ENCODE measurements around the gene FAM236B.
"Not testable (repeated sequence)": the region's sequence is repeated elsewhere in the genome, so short reads cannot be mapped to it uniquely, and the experiment has no call there.

Gene FAM236B

DNA sequence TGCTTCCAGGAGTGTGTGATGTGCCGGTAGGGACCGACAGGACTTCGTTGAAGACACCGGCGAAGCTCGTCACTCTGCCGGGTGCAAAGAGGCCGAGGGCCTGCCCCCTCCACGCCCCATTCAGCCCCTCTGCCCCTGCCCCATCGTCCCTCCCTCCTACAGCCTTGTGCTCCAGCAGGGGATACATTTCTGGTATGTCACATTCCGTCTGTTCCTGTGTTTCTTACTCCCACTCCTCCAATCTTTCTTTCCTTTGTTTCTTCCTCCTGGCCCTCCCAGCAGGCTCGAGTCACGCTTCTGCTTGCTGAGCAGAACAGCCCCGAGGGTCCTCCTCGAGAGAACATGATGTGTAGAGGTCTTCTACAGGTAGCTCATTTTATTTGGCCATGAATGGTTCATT lies at the start of gene FAM236B:
Gene FAM236B, minus strand, starts transcription at position 101 of the 400 bp plus-strand sequence. Its CDS starts 100 bp downstream, at position 1.
- not testable (repeated sequence) for DNase-seq (ENCODE audit: low read depth, low spot score)

- not testable (repeated sequence) for DNase-seq (ENCODE audit: low read depth, low spot score)
These were observed 48.2 kb upstream of the FAM236B start for GRCh38 chrX:72830701-72831100.

DNA sequence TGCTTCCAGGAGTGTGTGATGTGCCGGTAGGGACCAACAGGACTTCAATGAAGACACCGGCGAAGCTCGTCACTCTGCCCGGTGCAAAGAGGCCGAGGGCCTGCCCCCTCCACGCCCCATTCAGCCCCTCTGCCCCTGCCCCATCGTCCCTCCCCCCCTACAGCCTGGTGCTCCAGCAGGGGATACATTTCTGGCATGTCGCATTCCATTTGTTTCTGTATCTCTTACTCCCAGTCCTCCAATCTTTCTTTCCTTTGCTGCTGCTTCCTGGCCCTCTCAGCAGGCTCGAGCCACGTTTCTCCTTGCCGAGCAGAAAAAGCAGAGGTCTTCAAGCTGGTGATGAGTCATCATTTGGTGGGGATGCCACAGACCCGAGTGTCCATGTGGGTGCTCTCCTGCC lies 25.6 kb upstream of the FAM236B start, which contains the start of gene FAM236D:
Gene FAM236D, minus strand, starts transcription at position 101 of the 400 bp plus-strand sequence. Its CDS starts 100 bp downstream, at position 1.
- not testable (repeated sequence) for DNase-seq (ENCODE audit: low read depth, low spot score)

- not testable (repeated sequence) for DNase-seq (ENCODE audit: low read depth, low spot score)
These were observed 7.9 kb upstream of the FAM236B start for GRCh38 chrX:72790390-72790789.

- not testable (repeated sequence) for DNase-seq (ENCODE audit: low read depth, low spot score)
These were observed 5.7 kb upstream of the FAM236B start for GRCh38 chrX:72788142-72788541.

GRCh38 chrX:72783964-72784363 lies 1.5 kb upstream of the FAM236B start:
- DNase-seq (ENCODE audit: low read depth, low spot score): not testable (repeated sequence)

GRCh38 chrX:72783365-72783936 lies 991 bp upstream of the FAM236B start:
- DNase-seq (ENCODE audit: low read depth, low spot score): not testable (repeated sequence)

DNA sequence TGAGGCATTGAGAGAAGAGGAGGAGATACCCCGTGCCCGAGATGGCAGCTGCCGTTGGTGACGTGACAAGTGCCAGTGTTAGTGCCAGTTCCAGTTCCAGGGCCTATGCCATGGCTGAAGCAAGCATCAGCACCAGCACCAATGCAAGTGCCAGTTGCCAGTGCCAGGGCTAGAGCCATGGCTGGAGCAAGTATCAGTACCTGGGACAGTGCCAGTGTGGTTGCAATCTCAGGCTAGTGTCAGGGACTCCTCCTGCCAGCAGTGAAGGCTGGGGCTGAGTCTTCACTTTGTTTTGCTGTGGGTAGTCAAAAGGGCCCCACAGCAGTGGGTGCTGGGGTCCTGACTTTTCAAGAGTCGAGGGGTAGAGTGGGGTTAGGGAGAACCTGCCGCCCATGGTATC lies 4.3 kb downstream of the FAM236B start:
- not testable (repeated sequence) for DNase-seq (ENCODE audit: low read depth, low spot score)

- DNase-seq (ENCODE audit: low read depth, low spot score): not testable (repeated sequence)
These were observed 5.0 kb downstream of the FAM236B start for GRCh38 chrX:72777467-72777790.

GRCh38 chrX:72776653-72777466 lies 5.6 kb downstream of the FAM236B start, which contains the start of gene DMRTC1B:
Gene DMRTC1B, plus strand, starts transcription at chrX:72776890. Its CDS starts 68,246 bp downstream, at chrX:72845136.
- DNase-seq (ENCODE audit: low read depth, low spot score): not testable (repeated sequence)

GRCh38 chrX:72760454-72760853 lies 22.0 kb downstream of the FAM236B start:
- not testable (repeated sequence) for DNase-seq (ENCODE audit: low read depth, low spot score)

- DNase-seq (ENCODE audit: low read depth, low spot score): not testable (repeated sequence)
These were observed 33.9 kb downstream of the FAM236B start for GRCh38 chrX:72748545-72748944.

- not testable (repeated sequence) for DNase-seq (ENCODE audit: low read depth, low spot score)
These were observed 36.9 kb downstream of the FAM236B start for GRCh38 chrX:72745546-72745945.

- DNase-seq (ENCODE audit: low read depth, low spot score): no peak
These were observed 46.9 kb downstream of the FAM236B start for GRCh38 chrX:72735561-72735960.

DNA sequence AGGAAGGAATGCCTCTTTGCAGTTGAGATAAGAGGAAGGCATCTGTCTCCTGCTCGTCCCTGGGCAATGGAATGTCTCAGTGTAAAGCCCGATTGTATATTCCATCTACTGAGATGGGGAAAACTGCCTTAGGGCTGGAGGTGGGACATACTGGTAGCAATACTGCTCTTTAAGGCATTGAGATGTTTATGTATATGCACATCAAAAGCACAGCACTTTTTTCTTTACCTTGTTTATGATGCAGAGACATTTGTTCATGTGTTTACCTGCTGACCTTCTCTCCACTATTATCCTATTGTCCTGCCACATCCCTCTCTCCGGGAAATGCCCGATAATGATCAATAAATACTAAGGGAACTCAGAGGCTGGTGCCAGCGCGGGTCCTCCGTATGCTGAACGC lies 48.8 kb downstream of the FAM236B start:
- not testable (repeated sequence) for DNase-seq (ENCODE audit: low read depth, low spot score)

Data from ELF-1 (cell line).